ENCODE measurements around the gene SLC9A3. TPM values are rescaled to one million over a fixed set of nuclear protein-coding genes. Genes with fewer than 3 reads are reported as not detected.
A peak's percentile ranks its signal among the peaks of the same experiment; 100 is the strongest.

Gene SLC9A3
- total RNA-seq, 4 donors from 2014 or later, result 4.8 to 701 (median 183) TPM

DNA sequence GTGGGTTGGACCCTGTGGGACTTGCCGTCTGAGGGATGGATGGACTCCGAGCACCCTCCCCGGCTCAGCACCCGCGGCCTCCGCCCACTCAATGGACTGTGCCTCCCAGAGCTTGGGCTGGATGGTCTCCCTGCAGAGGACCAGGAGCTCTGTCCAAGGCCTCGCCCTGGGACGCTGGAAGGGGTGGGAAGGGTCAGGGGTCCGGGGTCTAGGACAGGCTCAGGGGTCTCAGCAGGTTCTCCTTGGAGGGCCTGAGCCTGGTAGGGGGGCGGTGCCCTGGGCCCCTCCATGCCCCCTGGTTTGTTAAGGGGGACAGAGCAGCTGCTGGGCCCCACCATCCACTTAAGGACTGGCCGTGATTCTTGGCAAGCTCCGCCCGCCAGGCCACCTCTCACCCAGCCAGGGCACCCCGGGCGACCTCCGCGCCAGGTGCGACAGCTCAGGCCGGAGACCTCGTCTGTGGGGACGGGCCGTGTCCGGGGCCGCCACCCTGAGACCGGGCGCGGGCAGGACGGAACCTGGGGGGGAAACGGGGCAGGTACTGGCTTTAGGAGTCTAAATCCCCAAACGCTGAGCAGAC is 52.1 kb downstream of the SLC9A3 start:
- Histone ChIP-seq H3K27ac (peak overlapping the region; percentile 84 to 89 (median 85)), H3K36me3 (no peaks in the 10 kb centered on the region), H3K4me3 (peak overlapping the region; percentile 64 to 96 (median 88)), H3K4me1 (peaks cover 15 to 29% (median 23%) of the 10 kb centered on the region in 4 donors), H3K9me3 (no peaks in the 10 kb centered on the region), H3K27me3 (peaks cover 25% of the 10 kb centered on the region)
- TF ChIP-seq POLR2A (IDR thresholded peaks at IDR 0.05) (no peak), EP300 (IDR thresholded peaks at IDR 0.05; ENCODE audit: low read depth) (no peak), POLR2AphosphoS5 (IDR thresholded peaks at IDR 0.05) (no peak)
- TF ChIP-seq, protein P1, sequence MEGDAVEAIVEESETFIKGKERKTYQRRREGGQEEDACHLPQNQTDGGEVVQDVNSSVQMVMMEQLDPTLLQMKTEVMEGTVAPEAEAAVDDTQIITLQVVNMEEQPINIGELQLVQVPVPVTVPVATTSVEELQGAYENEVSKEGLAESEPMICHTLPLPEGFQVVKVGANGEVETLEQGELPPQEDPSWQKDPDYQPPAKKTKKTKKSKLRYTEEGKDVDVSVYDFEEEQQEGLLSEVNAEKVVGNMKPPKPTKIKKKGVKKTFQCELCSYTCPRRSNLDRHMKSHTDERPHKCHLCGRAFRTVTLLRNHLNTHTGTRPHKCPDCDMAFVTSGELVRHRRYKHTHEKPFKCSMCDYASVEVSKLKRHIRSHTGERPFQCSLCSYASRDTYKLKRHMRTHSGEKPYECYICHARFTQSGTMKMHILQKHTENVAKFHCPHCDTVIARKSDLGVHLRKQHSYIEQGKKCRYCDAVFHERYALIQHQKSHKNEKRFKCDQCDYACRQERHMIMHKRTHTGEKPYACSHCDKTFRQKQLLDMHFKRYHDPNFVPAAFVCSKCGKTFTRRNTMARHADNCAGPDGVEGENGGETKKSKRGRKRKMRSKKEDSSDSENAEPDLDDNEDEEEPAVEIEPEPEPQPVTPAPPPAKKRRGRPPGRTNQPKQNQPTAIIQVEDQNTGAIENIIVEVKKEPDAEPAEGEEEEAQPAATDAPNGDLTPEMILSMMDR (IDR thresholded peaks at IDR 0.05), result no peak
- WGBS, 2 donors (ENCODE audit: low coverage in 1 of 2), result 10% methylated on average over 29 of the region's 30 CpGs; no CpG with 5 or more reads in 1 of the 2 donors
- intact Hi-C loops (cut with DNase I; ENCODE audit: low total_unique reads) (no loop called here), in situ Hi-C loops (cut with MboI; ENCODE audit: low pct_ligation_motif_present in 1 of 4, low pct_unique_long_range_greater_than_20kb in 1 of 4, low sequenced_read_pairs in 3 of 4) (no loop called here)
- DNase-seq, result peak; percentile 26

DNA sequence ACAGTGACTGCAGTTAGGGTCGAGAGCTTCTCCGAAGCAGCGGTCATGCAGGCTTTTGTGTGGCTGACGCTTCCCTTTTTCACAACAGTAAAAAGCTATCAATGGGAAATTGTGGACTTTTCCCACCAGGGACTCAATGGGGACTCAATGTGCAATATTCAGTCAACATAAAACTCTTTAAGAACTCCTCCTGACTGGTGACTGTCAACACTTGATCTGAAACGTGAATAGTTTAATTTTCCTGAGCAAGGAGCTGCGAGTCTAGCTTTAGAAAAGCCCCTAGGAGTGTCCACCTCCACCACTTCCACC is 52.5 kb downstream of the SLC9A3 start:
- TF ChIP-seq, protein P1 (IDR thresholded peaks at IDR 0.05), result no peak
- TF ChIP-seq POLR2A (IDR thresholded peaks at IDR 0.05) (no peak), EP300 (IDR thresholded peaks at IDR 0.05; ENCODE audit: low read depth) (no peak), POLR2AphosphoS5 (IDR thresholded peaks at IDR 0.05) (no peak)
- peaks cover 15 to 29% (median 23%) of the 10 kb centered on the region in 4 donors for H3K4me1 ChIP-seq
- in situ Hi-C loops (cut with MboI; ENCODE audit: low pct_ligation_motif_present in 1 of 4, low pct_unique_long_range_greater_than_20kb in 1 of 4, low sequenced_read_pairs in 3 of 4), result no loop called here
- H3K36me3 ChIP-seq, result no peaks in the 10 kb centered on the region
- peak; percentile 5 for DNase-seq
- 72% methylated on average over 6 of the region's 6 CpGs; no CpG with 5 or more reads in 1 of the 2 donors for WGBS, 2 donors (ENCODE audit: low coverage in 1 of 2)
- H3K27ac ChIP-seq, result peak overlapping the region in 2 of 4 donors; percentile 84 to 89
- peaks cover 21% of the 10 kb centered on the region for H3K27me3 ChIP-seq
- H3K9me3 ChIP-seq, result no peaks in the 10 kb centered on the region
- intact Hi-C loops (cut with DNase I; ENCODE audit: low total_unique reads), result no loop called here
- H3K4me3 ChIP-seq, result peak overlapping the region in 1 of 4 donors; percentile 93

DNA sequence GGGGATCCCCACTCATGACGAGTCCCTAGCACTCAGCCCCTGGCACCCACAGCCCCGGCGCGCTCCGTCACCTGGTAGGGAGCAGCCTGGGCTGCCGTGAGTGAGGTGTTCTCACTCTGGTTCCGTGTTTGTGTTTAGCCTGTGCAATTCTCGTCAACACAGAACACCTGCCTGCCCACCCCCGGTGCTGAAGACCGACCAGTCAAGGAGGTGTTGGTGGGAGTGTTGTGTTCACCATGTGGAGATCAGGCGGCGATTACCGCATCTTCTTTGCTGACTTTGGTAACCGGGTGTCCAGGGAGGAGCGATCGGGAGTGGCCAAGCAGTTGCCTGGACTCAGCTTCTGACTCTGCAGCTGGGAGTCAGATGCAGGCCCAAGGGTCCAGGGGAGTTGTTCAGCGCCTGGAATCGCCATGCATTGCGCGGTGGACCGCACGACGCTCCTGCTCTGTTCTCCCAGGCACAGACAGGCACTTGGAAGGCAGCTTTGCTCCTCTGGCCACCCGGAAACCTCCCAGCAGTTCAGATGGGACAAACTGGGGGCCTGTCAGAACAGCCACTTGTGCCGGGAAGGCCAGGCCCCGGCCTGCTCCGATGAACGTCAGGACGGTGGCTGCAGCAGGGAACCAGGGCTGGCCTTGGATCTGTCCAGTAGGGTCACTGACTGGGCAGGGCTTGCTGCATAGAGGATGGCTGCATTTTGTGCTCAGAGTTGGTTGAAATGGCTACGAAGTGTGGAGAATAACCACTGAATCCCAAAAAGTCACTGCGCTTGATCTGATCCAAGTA is 53.1 kb downstream of the SLC9A3 start:
- intact Hi-C loops (cut with DNase I; ENCODE audit: low total_unique reads), result no loop called here

More for the DNA sequence above, 53.1 kb downstream of the SLC9A3 start:
- WGBS, 2 donors (ENCODE audit: low coverage in 1 of 2), result 92 to 93% methylated on average over 11 to 31 of the region's 31 CpGs
- Histone ChIP-seq H3K27ac (no peak overlapping the region), H3K27me3 (peaks cover 15% of the 10 kb centered on the region), H3K9me3 (no peaks in the 10 kb centered on the region), H3K4me1 (peaks cover 15 to 29% (median 23%) of the 10 kb centered on the region in 4 donors), H3K4me3 (no peak overlapping the region), H3K36me3 (no peaks in the 10 kb centered on the region)
- TF ChIP-seq, protein P1 (IDR thresholded peaks at IDR 0.05), result no peak
- TF ChIP-seq POLR2A (IDR thresholded peaks at IDR 0.05), result no peak
- no peak for TF ChIP-seq EP300 (IDR thresholded peaks at IDR 0.05; ENCODE audit: low read depth)
- no peak for TF ChIP-seq POLR2AphosphoS5 (IDR thresholded peaks at IDR 0.05)
- no peak for DNase-seq
- in situ Hi-C loops (cut with MboI; ENCODE audit: low pct_ligation_motif_present in 1 of 4, low pct_unique_long_range_greater_than_20kb in 1 of 4, low sequenced_read_pairs in 3 of 4), result no loop called here

Data from transverse colon (tissue), 4 donors.